ENCODE results near the gene ZNF22.

- TF ChIP-seq CTCF (IDR thresholded peaks at IDR 0.05) (no peak), TCF7L2 (IDR thresholded peaks at IDR 0.05; ENCODE audit: low read depth, low read length) (no peak), SIN3A (IDR thresholded peaks at IDR 0.05; ENCODE audit: borderline replicate concordance, insufficient read depth, low read depth, low read length) (no peak), REST (IDR thresholded peaks at IDR 0.05; ENCODE audit: insufficient read depth in 1 of 2, low read depth in 2 of 2, low read length in 1 of 2) (no peak), POLR2AphosphoS5 (IDR thresholded peaks at IDR 0.05; ENCODE audit: low read depth, low read length) (no peak)
These were observed 42.4 kb upstream of the ZNF22 start for GRCh38 chr10:44958196-44958897.
